Nephron (organoid): ENCODE measurements around the gene CRTAC1.

Source experiments
- H3K27ac Mint-ChIP-seq, 3 experiments: 2 replicates each; pipeline ENCODE4 v1.8.0; 2020; ENCODE audit warnings: mixed read lengths in 3 of 3, mild to moderate bottlenecking in 2 of 3, moderate library complexity in 1 of 3
- H3K27me3 Mint-ChIP-seq: 2 replicates; pipeline ENCODE4 v1.8.0; 2021; ENCODE audit warnings: low read depth, mild to moderate bottlenecking, moderate library complexity, mixed read lengths
- H3K36me3 Mint-ChIP-seq: 2 replicates; pipeline ENCODE4 v1.8.0; 2020; ENCODE audit warnings: low read depth, mixed read lengths
- H3K4me1 Mint-ChIP-seq: 2 replicates; pipeline ENCODE4 v1.8.0; 2020; ENCODE audit warnings: mixed read lengths
- H3K4me3 Mint-ChIP-seq, 3 experiments: 2 replicates each; pipeline ENCODE4 v1.8.0; 2020; ENCODE audit warnings: mild to moderate bottlenecking in 3 of 3, mixed read lengths in 3 of 3, moderate library complexity in 2 of 3
- H3K9me3 Mint-ChIP-seq: 2 replicates; pipeline ENCODE4 v1.8.0; 2020; ENCODE audit warnings: mixed read lengths
- CTCF ChIP-seq, 3 experiments: fragments of 200-600 bp; sonication (generic); IDR thresholded peaks; one replicate each; pipeline ENCODE4 v1.5.0; 2021; ENCODE audit warnings: antibody characterized with exemption in 3 of 3; ENCODE audit not compliant: unreplicated experiment in 3 of 3

The CRTAC1 gene

GRCh38 chr10:97822261-97822687 lies 208.1 kb downstream of the CRTAC1 start:
- H3K4me3 Mint-ChIP-seq = no peak overlapping the region
- no peaks in the 10 kb centered on the region for H3K36me3 Mint-ChIP-seq
- peaks cover 32% of the 10 kb centered on the region for H3K27me3 Mint-ChIP-seq
- no peak for TF ChIP-seq CTCF (IDR thresholded peaks at IDR 0.05; ENCODE audit: unreplicated experiment in 3 of 3)
- no peak overlapping the region for H3K27ac Mint-ChIP-seq
- H3K4me1 Mint-ChIP-seq = peaks cover 7% of the 10 kb centered on the region
- H3K9me3 Mint-ChIP-seq = no peaks in the 10 kb centered on the region

GRCh38 chr10:97821308-97822038 lies 208.9 kb downstream of the CRTAC1 start:
- Mint-ChIP-seq H3K27me3 (peaks cover 28% of the 10 kb centered on the region), H3K36me3 (no peaks in the 10 kb centered on the region), H3K4me3 (no peak overlapping the region), H3K4me1 (peaks cover 7% of the 10 kb centered on the region), H3K27ac (no peak overlapping the region), H3K9me3 (no peaks in the 10 kb centered on the region)
- no peak for TF ChIP-seq CTCF (IDR thresholded peaks at IDR 0.05; ENCODE audit: unreplicated experiment in 3 of 3)

GRCh38 chr10:97820096-97820704 lies 210.2 kb downstream of the CRTAC1 start:
- Mint-ChIP-seq H3K9me3 (no peaks in the 10 kb centered on the region), H3K36me3 (no peaks in the 10 kb centered on the region), H3K27me3 (peaks cover 23% of the 10 kb centered on the region), H3K4me1 (peaks cover 1% of the 10 kb centered on the region), H3K27ac (no peak overlapping the region), H3K4me3 (no peak overlapping the region)
- TF ChIP-seq CTCF (IDR thresholded peaks at IDR 0.05; ENCODE audit: unreplicated experiment in 3 of 3) = no peak

GRCh38 chr10:97818572-97818971 lies 211.8 kb downstream of the CRTAC1 start:
- no peak overlapping the region for H3K27ac Mint-ChIP-seq
- peaks cover 29% of the 10 kb centered on the region for H3K27me3 Mint-ChIP-seq
- TF ChIP-seq CTCF (IDR thresholded peaks at IDR 0.05; ENCODE audit: unreplicated experiment in 3 of 3) = no peak
- no peaks in the 10 kb centered on the region for H3K9me3 Mint-ChIP-seq
- no peak overlapping the region for H3K4me3 Mint-ChIP-seq
- H3K4me1 Mint-ChIP-seq = no peaks in the 10 kb centered on the region
- no peaks in the 10 kb centered on the region for H3K36me3 Mint-ChIP-seq

- no peaks in the 10 kb centered on the region for H3K9me3 Mint-ChIP-seq
- H3K4me3 Mint-ChIP-seq = no peak overlapping the region
- H3K4me1 Mint-ChIP-seq = no peaks in the 10 kb centered on the region
- H3K36me3 Mint-ChIP-seq = no peaks in the 10 kb centered on the region
- H3K27ac Mint-ChIP-seq = no peak overlapping the region
- peaks cover 32% of the 10 kb centered on the region for H3K27me3 Mint-ChIP-seq
- TF ChIP-seq CTCF (IDR thresholded peaks at IDR 0.05; ENCODE audit: unreplicated experiment in 3 of 3) = no peak
These were observed 213.8 kb downstream of the CRTAC1 start for GRCh38 chr10:97816609-97817008.
